ENCODE data around the gene KCNK7.

GRCh38 chr11:65546217-65546958 is 49.2 kb downstream of the KCNK7 start:
- no peak for TF ChIP-seq POLR2A (IDR thresholded peaks at IDR 0.05)
- TF ChIP-seq CTCF (IDR thresholded peaks at IDR 0.05), result no peak
